Endothelial cell (in vitro differentiated cells): Measurements from ENCODE around the gene ISG20. TPM values are rescaled to one million over a fixed set of nuclear protein-coding genes. Genes with fewer than 3 reads are reported as not detected.

Experiments
- DNase-seq: peaks from one replicate; pipeline ENCODE4 v3.0.0; 2021; ENCODE audit warnings: low spot score
- H3K27ac Mint-ChIP-seq: one replicate; pipeline ENCODE4 v1.8.0; 2021; ENCODE audit warnings: mixed read lengths, inconsistent platforms; ENCODE audit not compliant: unreplicated experiment
- H3K27me3 Mint-ChIP-seq: one replicate; pipeline ENCODE4 v1.8.0; 2021; ENCODE audit warnings: mild to moderate bottlenecking, moderate library complexity, mixed read lengths, inconsistent platforms; ENCODE audit not compliant: unreplicated experiment
- H3K36me3 Mint-ChIP-seq: one replicate; pipeline ENCODE4 v1.8.0; 2021; ENCODE audit warnings: mild to moderate bottlenecking, low read depth, mixed read lengths, inconsistent platforms; ENCODE audit not compliant: unreplicated experiment
- H3K4me1 Mint-ChIP-seq: one replicate; pipeline ENCODE4 v1.8.0; 2021; ENCODE audit warnings: mild to moderate bottlenecking, mixed read lengths, inconsistent platforms; ENCODE audit not compliant: unreplicated experiment
- H3K4me3 Mint-ChIP-seq: one replicate; pipeline ENCODE4 v1.8.0; 2021; ENCODE audit warnings: mild to moderate bottlenecking, mixed read lengths, inconsistent platforms; ENCODE audit not compliant: unreplicated experiment
- H3K9me3 Mint-ChIP-seq: one replicate; pipeline ENCODE4 v1.8.0; 2021; ENCODE audit warnings: mixed read lengths, inconsistent platforms; ENCODE audit not compliant: unreplicated experiment
- CTCF ChIP-seq: fragments of 200-600 bp; sonication (generic); IDR thresholded peaks from one replicate; pipeline ENCODE4 v1.5.0; 2021; ENCODE audit warnings: antibody characterized with exemption; ENCODE audit not compliant: unreplicated experiment
- total RNA-seq: library from RNA; stranded (reverse); fragmentation: NEBNext Ultra II Directional; extraction: Animal tissue kit (Norgen Biotek cat#: 25700); gene quantifications from one replicate; pipeline ENCODE4 v1.2.1, GENCODE V29; 2021; ENCODE audit not compliant: unreplicated experiment

Gene ISG20
- total RNA-seq, 1 donor from 2014 or later, result 6.6 TPM

- no peak for DNase-seq
- Mint-ChIP-seq H3K4me1 (peaks cover 15% of the 10 kb centered on the region), H3K9me3 (no peaks in the 10 kb centered on the region), H3K27ac (no peak overlapping the region), H3K4me3 (no peak overlapping the region), H3K36me3 (no peaks in the 10 kb centered on the region), H3K27me3 (no peaks in the 10 kb centered on the region)
- no peak for TF ChIP-seq CTCF
Measured at GRCh38 chr15:88613074-88613944, 25.5 kb upstream of the ISG20 start.

- no peaks in the 10 kb centered on the region for H3K9me3 Mint-ChIP-seq
- no peak for TF ChIP-seq CTCF
- no peak overlapping the region for H3K4me3 Mint-ChIP-seq
- no peak for DNase-seq
- no peaks in the 10 kb centered on the region for H3K36me3 Mint-ChIP-seq
- H3K27ac Mint-ChIP-seq, result no peak overlapping the region
- peaks cover 10% of the 10 kb centered on the region for H3K4me1 Mint-ChIP-seq
- H3K27me3 Mint-ChIP-seq, result no peaks in the 10 kb centered on the region
Measured at GRCh38 chr15:88615303-88616107, 23.3 kb upstream of the ISG20 start.

GRCh38 chr15:88616240-88616639 lies 22.6 kb upstream of the ISG20 start:
- Mint-ChIP-seq H3K36me3 (no peaks in the 10 kb centered on the region), H3K9me3 (no peaks in the 10 kb centered on the region), H3K4me3 (no peak overlapping the region), H3K27ac (no peak overlapping the region), H3K4me1 (peaks cover 7% of the 10 kb centered on the region), H3K27me3 (no peaks in the 10 kb centered on the region)
- no peak for TF ChIP-seq CTCF
- no peak for DNase-seq

- peak; percentile 0 for DNase-seq
- H3K27ac Mint-ChIP-seq, result no peak overlapping the region
Measured at GRCh38 chr15:88617031-88617722, 21.6 kb upstream of the ISG20 start.

More at GRCh38 chr15:88617031-88617722, 21.6 kb upstream of the ISG20 start:
- Mint-ChIP-seq H3K9me3 (no peaks in the 10 kb centered on the region), H3K4me1 (peaks cover 11% of the 10 kb centered on the region), H3K4me3 (no peak overlapping the region), H3K27me3 (peaks cover 3% of the 10 kb centered on the region), H3K36me3 (no peaks in the 10 kb centered on the region)
- TF ChIP-seq CTCF, result no peak
